HepG2 (cell line): ENCODE measurements around the gene KIF17. TPM values are rescaled to one million over a fixed set of nuclear protein-coding genes. Genes with fewer than 3 reads are reported as not detected.
A peak's percentile ranks its signal among the peaks of the same experiment; 100 is the strongest.

Experiments
- ARHGAP35 ChIP-seq: sonication (generic); formaldehyde crosslinking; IDR thresholded peaks from 2 replicates; pipeline ENCODE4 v1.9.0; 2022; ENCODE audit warnings: mild to moderate bottlenecking, inconsistent platforms, moderate library complexity, missing genetic modification reagents, borderline replicate concordance
- EHMT2 ChIP-seq: fragments of 200-600 bp; sonication (generic); IDR thresholded peaks from 2 replicates; pipeline ENCODE4 v1.7.0; 2017; ENCODE audit warnings: antibody characterized with exemption, low read depth, low read length, borderline replicate concordance
- ERF ChIP-seq: IDR thresholded peaks from 2 replicates; pipeline ENCODE4 v1.6.1; 2018; ENCODE audit warnings: missing biosample characterization, missing genetic modification reagents
- HDAC1 ChIP-seq: sonication (generic); formaldehyde crosslinking; IDR thresholded peaks from 2 replicates; pipeline ENCODE4 v1.5.1; 2020; ENCODE audit warnings: mild to moderate bottlenecking, missing genetic modification reagents
- HDAC6 ChIP-seq: fragments of 200-600 bp; sonication (generic); IDR thresholded peaks from 2 replicates; pipeline ENCODE4 v1.7.0; 2017; ENCODE audit warnings: mild to moderate bottlenecking, antibody characterized with exemption, low read length, low read depth
- HMG20A ChIP-seq: IDR thresholded peaks from 2 replicates; pipeline ENCODE4 v1.6.1; 2016; ENCODE audit warnings: borderline replicate concordance
- IRF9 ChIP-seq: sonication (generic); formaldehyde crosslinking; IDR thresholded peaks from 2 replicates; pipeline ENCODE4 v1.8.0; 2022; ENCODE audit warnings: missing genetic modification reagents, mild to moderate bottlenecking, borderline replicate concordance
- JUND ChIP-seq: sonication (generic); formaldehyde crosslinking; IDR thresholded peaks from 2 replicates; pipeline ENCODE4 v1.8.0; 2022; ENCODE audit warnings: mild to moderate bottlenecking, missing genetic modification reagents
- MTA3 ChIP-seq: sonication (generic); formaldehyde crosslinking; IDR thresholded peaks from 2 replicates; pipeline ENCODE4 v1.4.0; 2020; ENCODE audit warnings: missing genetic modification reagents
- NFE2L2 ChIP-seq: fragments of 150-350 bp; IDR thresholded peaks from 2 replicates; pipeline ENCODE4 v1.6.1; 2014; ENCODE audit warnings: low read length
- PBX3 ChIP-seq: sonication (generic); formaldehyde crosslinking; IDR thresholded peaks from 2 replicates; pipeline ENCODE4 v1.8.1; 2023; ENCODE audit warnings: missing genetic modification reagents, inconsistent platforms, borderline replicate concordance
- PHF20 ChIP-seq: sonication (generic); formaldehyde crosslinking; IDR thresholded peaks from 2 replicates; pipeline ENCODE4 v1.5.0; 2020; ENCODE audit warnings: mild to moderate bottlenecking, missing genetic modification reagents
- PRMT3 ChIP-seq: sonication (generic); formaldehyde crosslinking; IDR thresholded peaks from 2 replicates; pipeline ENCODE4 v1.8.1; 2022; ENCODE audit warnings: low read depth, mild to moderate bottlenecking, moderate library complexity, missing genetic modification reagents, borderline replicate concordance
- SATB2 ChIP-seq: sonication (generic); formaldehyde crosslinking; IDR thresholded peaks from 2 replicates; pipeline ENCODE4 v1.5.0; 2020; ENCODE audit warnings: missing genetic modification reagents
- SMAD3 ChIP-seq: sonication (generic); formaldehyde crosslinking; IDR thresholded peaks from 2 replicates; pipeline ENCODE4 v1.4.0; 2020; ENCODE audit warnings: missing genetic modification reagents
- SOX5 ChIP-seq: IDR thresholded peaks from 2 replicates; pipeline ENCODE4 v1.6.1; 2016; ENCODE audit warnings: borderline replicate concordance
- SRSF9 ChIP-seq: fragments of 200-400 bp; formaldehyde crosslinking; IDR thresholded peaks from 2 replicates; pipeline ENCODE4 v1.6.1; 2018; ENCODE audit warnings: borderline replicate concordance, mild to moderate bottlenecking, low read depth, low read length; ENCODE audit not compliant: insufficient read depth, poor library complexity, severe bottlenecking
- ZFX ChIP-seq: sonication (generic); formaldehyde crosslinking; IDR thresholded peaks from 2 replicates; pipeline ENCODE4 v1.4.0; 2020; ENCODE audit warnings: mild to moderate bottlenecking, low read depth, missing genetic modification reagents, moderate library complexity
- ZNF121 ChIP-seq: sonication (generic); formaldehyde crosslinking; IDR thresholded peaks from 2 replicates; pipeline ENCODE4 v1.5.0; 2020; ENCODE audit warnings: mild to moderate bottlenecking, missing genetic modification reagents
- ZNF136 ChIP-seq: sonication (generic); formaldehyde crosslinking; IDR thresholded peaks from 2 replicates; pipeline ENCODE4 v1.8.1; 2022; ENCODE audit warnings: low read depth, mild to moderate bottlenecking, moderate library complexity, missing genetic modification reagents
- ZNF234 ChIP-seq: sonication (generic); formaldehyde crosslinking; conservative IDR thresholded peaks from 2 replicates; pipeline ENCODE4 v1.5.1; 2020; ENCODE audit warnings: mild to moderate bottlenecking, missing genetic modification reagents
- ZNF235 ChIP-seq: sonication (generic); formaldehyde crosslinking; IDR thresholded peaks from 2 replicates; pipeline ENCODE4 v1.8.1; 2023; ENCODE audit warnings: mild to moderate bottlenecking, missing genetic modification reagents, borderline replicate concordance
- ZNF264 ChIP-seq: sonication (generic); formaldehyde crosslinking; IDR thresholded peaks from 2 replicates; pipeline ENCODE4 v1.4.0; 2020; ENCODE audit warnings: missing genetic modification reagents
- ZNF572 ChIP-seq: sonication (generic); formaldehyde crosslinking; IDR thresholded peaks from 2 replicates; pipeline ENCODE4 v1.5.1; 2020; ENCODE audit warnings: mild to moderate bottlenecking, missing genetic modification reagents
- ZNF788 ChIP-seq: sonication (generic); formaldehyde crosslinking; IDR thresholded peaks from 2 replicates; pipeline ENCODE4 v1.5.0; 2020; ENCODE audit warnings: mild to moderate bottlenecking, missing genetic modification reagents, borderline replicate concordance
- ZNF816 ChIP-seq: sonication (generic); formaldehyde crosslinking; IDR thresholded peaks from 2 replicates; pipeline ENCODE4 v1.8.0; 2022; ENCODE audit warnings: missing genetic modification reagents, mild to moderate bottlenecking, borderline replicate concordance
- polyA plus RNA-seq, 8 experiments: library from polyadenylated mRNA; depleted of rRNA in 3 of 8; stranded (reverse) in 7 of 8; unstranded in 1 of 8; fragments of >200 nt; fragmentation: Illumina TruSeq in 4 of 8; extraction: Trizol in 4 of 8; gene quantifications; 2 replicates each; pipeline versions ENCODE4 v1.2.1 to v1.2.3, GENCODE V29; 2011 to 2016; ENCODE audit warnings: low read depth in 4 of 8, missing spikeins in 1 of 8, mixed read lengths in 1 of 8; ENCODE audit not compliant: insufficient read depth in 1 of 8
- total RNA-seq, 5 experiments: library from RNA; depleted of rRNA; stranded (reverse); fragments of >200 nt; fragmentation: Illumina TruSeq; extraction: Trizol; gene quantifications; 2 replicates each; pipeline ENCODE4 v1.2.3, GENCODE V29; 2016; ENCODE audit warnings: low read depth in 1 of 5
- TF ChIP-seq, protein P1 (sequence below): sonication (generic); formaldehyde crosslinking; IDR thresholded peaks from 2 replicates; pipeline ENCODE4 v1.4.0; 2020; ENCODE audit warnings: missing genetic modification reagents, low read depth, mild to moderate bottlenecking, borderline replicate concordance
- TF ChIP-seq, protein P2 (sequence below): sonication (generic); formaldehyde crosslinking; IDR thresholded peaks from 2 replicates; pipeline ENCODE4 v1.4.0; 2020; ENCODE audit warnings: missing genetic modification reagents

The KIF17 gene
- total and polyA plus RNA-seq, 2 of the 13 experiments (the other 11 are each of a cell fraction or from before 2014, with no cell fraction given) = 0.24 to 0.44 TPM

DNA sequence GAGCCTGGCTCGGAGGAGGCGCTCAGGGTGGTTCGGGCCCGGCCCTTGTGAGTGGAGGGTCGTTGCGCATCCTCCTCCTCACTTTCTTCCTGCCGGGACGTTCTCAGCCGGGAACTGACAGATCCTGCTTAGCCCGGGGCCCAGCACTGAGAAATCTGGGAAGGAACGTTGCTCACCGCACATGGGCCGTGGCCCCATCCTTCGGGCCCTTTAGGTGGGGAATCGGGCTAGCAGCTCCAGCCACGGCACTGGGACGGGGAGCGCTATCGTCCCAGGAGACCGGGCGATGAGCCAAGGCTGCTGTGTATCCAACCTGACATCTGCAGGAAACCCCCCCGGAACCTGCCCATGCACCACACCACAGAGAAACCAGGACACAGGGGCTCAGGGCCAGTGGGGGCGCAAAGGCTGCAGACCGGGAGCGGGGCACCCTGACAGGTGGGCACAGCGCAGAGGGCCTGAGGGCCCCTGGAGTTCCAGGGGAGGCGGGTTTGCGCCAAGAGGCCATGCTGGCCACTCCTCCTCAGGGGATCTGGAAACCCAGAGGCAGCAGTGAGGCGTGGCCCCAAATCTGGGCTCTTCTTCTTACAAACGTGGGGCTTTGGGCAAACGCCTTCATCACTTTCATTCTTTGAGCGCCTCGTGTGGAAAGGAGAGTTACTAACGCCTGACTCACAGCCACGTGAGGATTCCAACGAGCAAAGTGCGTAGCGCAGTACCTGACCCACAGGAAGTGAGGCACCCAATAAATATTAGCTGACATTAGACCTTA lies 15.0 kb upstream of the KIF17 start, which contains the start of gene SH2D5 (continued):
- no peak for TF ChIP-seq HDAC6
- TF ChIP-seq ZNF235 (CRISPR knock-in tag) = no peak
- 0 out of 2 replicates have a peak, but pooled peaks have one; percentile 22 for TF ChIP-seq SMAD3 (CRISPR knock-in tag)
- TF ChIP-seq PRMT3 (CRISPR knock-in tag) = no peak
- TF ChIP-seq ZNF234 = no peak
- TF ChIP-seq MTA3 (CRISPR knock-in tag) = no peak
- no peak for TF ChIP-seq PBX3 (CRISPR knock-in tag)
- TF ChIP-seq ZNF572 (CRISPR knock-in tag) = no peak
- no peak for TF ChIP-seq NFE2L2
- TF ChIP-seq, protein P1, sequence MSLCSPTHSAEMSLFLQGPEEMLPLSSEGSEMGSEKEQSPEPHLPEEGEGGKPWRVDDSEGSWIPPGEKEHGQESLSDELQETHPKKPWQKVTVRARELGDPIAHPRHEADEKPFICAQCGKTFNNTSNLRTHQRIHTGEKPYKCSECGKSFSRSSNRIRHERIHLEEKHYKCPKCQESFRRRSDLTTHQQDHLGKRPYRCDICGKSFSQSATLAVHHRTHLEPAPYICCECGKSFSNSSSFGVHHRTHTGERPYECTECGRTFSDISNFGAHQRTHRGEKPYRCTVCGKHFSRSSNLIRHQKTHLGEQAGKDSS = no peak; the same call in 1 of the 2 replicates
- no peak; the same call in 1 of the 2 replicates for TF ChIP-seq SOX5 (CRISPR knock-in tag)
- 0 out of 2 replicates have a peak, but pooled peaks have one; percentile 37 for TF ChIP-seq JUND (CRISPR knock-in tag)
- peak; percentile 79 for TF ChIP-seq ERF (CRISPR knock-in tag)
- TF ChIP-seq ZNF788 = no peak
- TF ChIP-seq EHMT2 = no peak
- TF ChIP-seq IRF9 (CRISPR knock-in tag) = no peak
- TF ChIP-seq ZNF121 = no peak
- TF ChIP-seq ZNF816 (CRISPR knock-in tag) = no peak
- TF ChIP-seq SATB2 = 0 out of 2 replicates have a peak, but pooled peaks have one; percentile 39
- TF ChIP-seq HDAC1 (CRISPR knock-in tag) = no peak; the same call in 1 of the 2 replicates
- TF ChIP-seq ARHGAP35 (CRISPR knock-in tag) = no peak
- TF ChIP-seq ZFX (CRISPR knock-in tag) = peak; percentile 47; the same call in 1 of the 2 replicates
- TF ChIP-seq SRSF9 = no peak
- TF ChIP-seq ZNF264 (CRISPR knock-in tag) = 0 out of 2 replicates have a peak, but pooled peaks have one; percentile 10
- TF ChIP-seq PHF20 (CRISPR knock-in tag) = peak; percentile 41; the same call in 1 of the 2 replicates
- TF ChIP-seq, protein P2, sequence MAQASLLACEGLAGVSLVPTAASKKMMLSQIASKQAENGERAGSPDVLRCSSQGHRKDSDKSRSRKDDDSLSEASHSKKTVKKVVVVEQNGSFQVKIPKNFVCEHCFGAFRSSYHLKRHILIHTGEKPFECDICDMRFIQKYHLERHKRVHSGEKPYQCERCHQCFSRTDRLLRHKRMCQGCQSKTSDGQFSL = no peak
- TF ChIP-seq HMG20A (CRISPR knock-in tag) = no peak
- TF ChIP-seq ZNF136 (CRISPR knock-in tag) = no peak
